ENCODE measurements around the gene IL31RA.

Gene IL31RA

GRCh38 chr5:55877655-55878054 lies 26.5 kb downstream of the IL31RA start:
- Histone ChIP-seq H3K4me1 (ENCODE audit: insufficient read depth, low read length, poor library complexity, severe bottlenecking) (no peaks in the 10 kb centered on the region), H2AFZ (ENCODE audit: low read length) (no peak overlapping the region), H3K79me2 (ENCODE audit: insufficient read depth, low read length) (no peaks in the 10 kb centered on the region), H3K9me2 (replicated peaks; ENCODE audit: low read depth, low read length) (no peaks in the 10 kb centered on the region), H3K4me3 (ENCODE audit: low read length, poor library complexity, severe bottlenecking) (no peak overlapping the region), H4K20me1 (ENCODE audit: insufficient read depth, low read length, poor library complexity, severe bottlenecking) (no peaks in the 10 kb centered on the region), H3F3A (ENCODE audit: low read depth) (no peaks in the 10 kb centered on the region), H3K4me2 (ENCODE audit: low read depth, low read length, poor library complexity, severe bottlenecking) (no peak overlapping the region), H3K9me3 (ENCODE audit: insufficient read depth, low read depth, low read length) (no peaks in the 10 kb centered on the region), H3K9ac (ENCODE audit: low read depth, low read length, poor library complexity, severe bottlenecking) (no peak overlapping the region), H3K36me3 (ENCODE audit: insufficient read depth, low read length) (no peaks in the 10 kb centered on the region), H3K27me3 (ENCODE audit: insufficient read depth, low read length, poor library complexity, severe bottlenecking) (no peaks in the 10 kb centered on the region)
- TF ChIP-seq EZH2phosphoT487 (IDR thresholded peaks at IDR 0.05; ENCODE audit: borderline replicate concordance) (no peak), CTCF (conservative IDR thresholded peaks at IDR 0.05; ENCODE audit: low read length) (no peak)

- Histone ChIP-seq H3K9ac (ENCODE audit: low read depth, low read length, poor library complexity, severe bottlenecking) (no peak overlapping the region), H4K20me1 (ENCODE audit: insufficient read depth, low read length, poor library complexity, severe bottlenecking) (no peaks in the 10 kb centered on the region), H3F3A (ENCODE audit: low read depth) (no peaks in the 10 kb centered on the region), H3K4me2 (ENCODE audit: low read depth, low read length, poor library complexity, severe bottlenecking) (no peak overlapping the region), H3K9me3 (ENCODE audit: insufficient read depth, low read depth, low read length) (no peaks in the 10 kb centered on the region), H3K27me3 (ENCODE audit: insufficient read depth, low read length, poor library complexity, severe bottlenecking) (no peaks in the 10 kb centered on the region), H3K9me2 (replicated peaks; ENCODE audit: low read depth, low read length) (no peaks in the 10 kb centered on the region), H3K4me1 (ENCODE audit: insufficient read depth, low read length, poor library complexity, severe bottlenecking) (no peaks in the 10 kb centered on the region), H3K79me2 (ENCODE audit: insufficient read depth, low read length) (no peaks in the 10 kb centered on the region), H3K36me3 (ENCODE audit: insufficient read depth, low read length) (no peaks in the 10 kb centered on the region), H3K4me3 (ENCODE audit: low read length, poor library complexity, severe bottlenecking) (no peak overlapping the region), H2AFZ (ENCODE audit: low read length) (no peak overlapping the region)
- TF ChIP-seq EZH2phosphoT487 (IDR thresholded peaks at IDR 0.05; ENCODE audit: borderline replicate concordance) (no peak), CTCF (conservative IDR thresholded peaks at IDR 0.05; ENCODE audit: low read length) (no peak)
Measured at GRCh38 chr5:55880453-55880852, 29.3 kb downstream of the IL31RA start.

GRCh38 chr5:55885359-55885758 lies 34.2 kb downstream of the IL31RA start:
- no peaks in the 10 kb centered on the region for H3K9me3 ChIP-seq (ENCODE audit: insufficient read depth, low read depth, low read length)
- no peaks in the 10 kb centered on the region for H3K27me3 ChIP-seq (ENCODE audit: insufficient read depth, low read length, poor library complexity, severe bottlenecking)
- no peak overlapping the region for H3K4me3 ChIP-seq (ENCODE audit: low read length, poor library complexity, severe bottlenecking)
- H3K79me2 ChIP-seq (ENCODE audit: insufficient read depth, low read length) = no peaks in the 10 kb centered on the region
- H2AFZ ChIP-seq (ENCODE audit: low read length) = no peak overlapping the region
- H3K4me1 ChIP-seq (ENCODE audit: insufficient read depth, low read length, poor library complexity, severe bottlenecking) = no peaks in the 10 kb centered on the region
- H3K9me2 ChIP-seq (replicated peaks; ENCODE audit: low read depth, low read length) = no peaks in the 10 kb centered on the region
- H4K20me1 ChIP-seq (ENCODE audit: insufficient read depth, low read length, poor library complexity, severe bottlenecking) = no peaks in the 10 kb centered on the region
- TF ChIP-seq EZH2phosphoT487 (IDR thresholded peaks at IDR 0.05; ENCODE audit: borderline replicate concordance) (no peak), CTCF (conservative IDR thresholded peaks at IDR 0.05; ENCODE audit: low read length) (no peak)
- no peaks in the 10 kb centered on the region for H3K36me3 ChIP-seq (ENCODE audit: insufficient read depth, low read length)
- H3F3A ChIP-seq (ENCODE audit: low read depth) = no peaks in the 10 kb centered on the region
- no peak overlapping the region for H3K4me2 ChIP-seq (ENCODE audit: low read depth, low read length, poor library complexity, severe bottlenecking)
- no peak overlapping the region for H3K9ac ChIP-seq (ENCODE audit: low read depth, low read length, poor library complexity, severe bottlenecking)
